Suppressor macrophage (primary cell): ENCODE data around the gene HLCS.

ENCODE experiments used
- DNase-seq, 4 experiments: peaks; one replicate each; pipeline ENCODE4 v3.0.0-alpha.2; 2020 to 2022

HLCS gene

GRCh38 chr21:36985751-36986594 is 19.5 kb upstream of the HLCS start:
- no peak for DNase-seq

DNA sequence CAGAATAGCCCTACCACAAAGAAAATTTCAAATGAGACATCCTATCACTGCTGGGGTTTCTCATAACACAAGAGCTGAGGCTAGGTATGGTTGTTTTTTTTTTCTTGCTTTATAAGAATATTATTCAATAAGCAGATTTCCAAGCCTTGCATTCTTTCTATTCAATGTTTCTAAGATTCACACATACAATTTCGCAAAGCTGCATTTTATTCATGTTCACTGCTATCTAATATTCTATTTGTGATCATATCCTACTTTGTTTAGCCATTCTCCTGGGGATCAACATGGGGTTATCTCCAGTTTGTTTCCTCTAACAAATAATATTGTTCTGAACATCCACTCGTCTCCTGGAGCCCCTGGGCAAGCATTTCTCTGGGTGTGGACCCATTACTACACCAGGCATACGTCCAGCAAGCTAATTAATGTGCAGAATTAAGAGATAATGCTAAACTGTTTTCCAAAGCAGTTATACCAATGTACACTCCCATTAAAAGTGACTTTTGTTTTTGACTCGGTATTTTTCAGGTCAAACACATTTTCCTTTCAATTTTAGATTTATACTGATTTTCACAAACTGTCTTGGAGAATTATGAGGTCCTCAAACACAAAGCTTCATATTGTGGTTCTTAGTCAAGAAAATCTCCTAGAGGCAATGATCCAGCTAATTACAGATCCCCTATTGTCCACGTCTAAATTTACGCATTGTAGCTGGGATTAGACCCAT is 15.7 kb upstream of the HLCS start:
- DNase-seq: no peak

DNA sequence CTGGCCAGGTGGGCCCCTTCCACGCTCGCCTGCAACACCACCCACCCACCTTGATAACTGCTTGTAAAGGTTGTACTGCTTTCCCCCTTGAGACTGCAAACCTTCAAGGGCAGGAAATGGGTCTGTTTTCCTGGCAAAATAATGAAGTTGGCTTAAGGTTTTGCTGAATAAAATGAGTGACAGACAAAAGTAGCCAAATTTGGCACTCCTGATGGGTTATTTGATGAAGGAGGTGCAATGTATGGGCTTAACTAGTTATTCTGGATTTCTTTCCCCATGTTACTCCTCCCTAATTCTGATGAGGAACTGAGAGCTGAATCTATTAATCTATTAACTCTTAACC is 14.6 kb upstream of the HLCS start:
- no peak for DNase-seq

DNA sequence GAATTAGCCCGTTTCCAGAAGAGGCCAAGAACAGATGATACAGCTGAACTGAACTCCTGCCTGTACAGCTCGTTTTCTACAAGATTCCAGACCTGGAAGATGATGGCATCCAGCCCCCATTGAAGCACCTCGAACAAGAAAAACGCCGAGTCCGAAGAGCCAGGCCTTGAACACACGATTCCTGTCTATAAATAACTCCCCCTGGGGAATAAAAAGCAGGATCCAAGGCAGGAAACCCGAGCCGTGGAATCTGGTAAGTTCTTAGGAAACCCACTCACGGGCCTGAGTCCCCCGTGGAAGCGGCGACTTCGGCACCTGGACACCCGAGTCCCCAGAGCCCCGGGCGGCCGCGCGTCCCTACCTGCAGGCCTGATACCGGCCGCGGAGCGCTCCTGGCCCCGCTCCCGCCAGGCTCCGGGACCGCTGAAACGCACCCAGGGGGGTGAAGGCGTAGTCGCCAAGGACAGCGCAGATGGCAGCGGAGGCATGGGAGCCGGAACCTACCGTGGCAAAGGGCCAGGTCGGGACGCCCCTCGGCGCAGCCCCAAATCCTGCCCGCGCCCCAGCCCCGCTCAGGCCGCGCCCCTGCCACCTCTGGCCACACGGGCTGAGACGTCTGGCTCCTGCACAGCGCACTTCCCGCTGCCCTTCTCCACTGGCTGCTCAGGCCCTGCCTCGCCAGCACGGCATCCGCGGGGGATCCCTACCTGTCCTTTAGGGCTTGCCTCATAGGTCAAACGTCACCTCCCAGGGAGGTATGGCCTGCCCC is 14.0 kb upstream of the HLCS start:
- peak in 2 of 4 experiments; percentile 18 to 28 for DNase-seq

DNA sequence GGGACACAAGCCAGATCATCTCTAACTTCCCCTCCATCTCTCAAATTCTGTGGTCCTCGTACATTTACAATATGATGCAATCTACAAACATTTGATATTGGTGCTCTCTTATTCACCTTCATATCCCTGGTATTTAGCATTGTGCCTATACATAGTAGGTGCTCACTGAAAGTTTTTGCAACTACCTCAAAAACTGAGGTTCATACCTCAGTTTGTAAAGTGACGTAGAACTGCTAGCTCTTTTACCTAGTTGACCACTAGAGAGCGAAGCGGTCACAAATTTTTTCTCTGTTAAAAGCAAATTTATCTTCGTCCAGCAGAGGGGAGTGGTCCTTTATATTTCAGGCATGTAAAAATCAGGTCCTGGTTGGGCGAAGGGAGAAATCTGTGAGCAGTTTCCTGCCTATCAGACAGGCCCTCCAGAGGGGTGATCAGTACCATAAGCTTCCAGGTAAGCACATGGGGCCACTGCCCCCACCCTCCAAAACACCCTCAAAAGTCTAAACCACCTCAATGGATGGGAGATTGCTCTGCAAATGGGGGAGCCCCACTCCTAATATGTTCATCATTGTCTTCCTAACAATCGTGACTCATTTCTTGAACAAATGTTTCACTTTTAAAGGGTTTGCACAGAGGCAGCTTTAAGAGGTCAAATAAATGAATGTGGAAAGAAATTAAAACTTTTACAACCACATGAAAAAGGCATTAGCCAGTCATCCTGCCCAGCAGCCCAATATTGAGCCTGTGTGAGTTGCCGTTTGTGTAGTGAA is 10.6 kb upstream of the HLCS start:
- peak; percentile 24 to 56 (median 48) for DNase-seq

GRCh38 chr21:36976228-36976861 is 9.9 kb upstream of the HLCS start:
- DNase-seq: peak in 1 of 4 experiments; percentile 24

GRCh38 chr21:36974851-36975192 is 8.4 kb upstream of the HLCS start:
- DNase-seq: no peak

DNA sequence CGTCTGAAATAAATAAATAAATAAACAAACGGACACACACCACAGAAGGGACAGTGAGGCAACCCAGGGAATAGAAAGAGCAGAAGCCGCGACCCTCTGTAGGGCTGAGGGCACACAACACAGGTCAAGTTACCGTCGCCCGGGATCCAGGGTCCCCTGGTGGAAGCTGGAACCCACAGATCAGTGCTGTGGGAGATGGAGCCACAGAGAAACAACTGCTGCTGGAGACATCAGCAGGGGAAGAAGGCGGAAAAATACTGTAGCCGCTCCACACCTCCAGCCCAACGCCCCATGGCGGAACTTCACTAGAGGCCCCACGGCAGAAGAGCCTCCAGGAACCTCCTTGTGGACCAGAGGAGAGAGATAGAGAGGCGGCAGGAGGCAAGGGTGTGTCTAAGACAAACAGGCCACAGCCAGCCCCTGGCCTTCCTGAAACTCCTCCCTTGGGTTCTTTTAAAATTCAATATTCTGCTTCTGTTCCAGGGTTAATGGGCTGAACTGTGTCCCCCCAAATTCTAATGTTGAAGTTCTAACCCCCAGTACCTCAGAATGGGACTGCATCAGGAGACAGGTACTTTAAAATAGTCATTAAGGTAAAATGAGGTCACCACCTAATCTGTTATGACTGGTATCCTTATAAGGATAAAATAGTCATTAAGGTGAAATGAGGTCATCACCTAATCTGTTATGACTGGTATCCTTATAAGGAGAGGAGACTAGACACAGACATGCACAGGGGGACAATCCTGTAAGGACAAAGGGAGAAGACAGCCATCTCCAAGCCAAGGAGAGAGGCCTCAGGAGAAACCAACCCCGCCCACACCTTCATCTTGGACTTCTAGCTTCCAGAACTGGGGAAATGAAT is 7.7 kb upstream of the HLCS start:
- no peak for DNase-seq

DNA sequence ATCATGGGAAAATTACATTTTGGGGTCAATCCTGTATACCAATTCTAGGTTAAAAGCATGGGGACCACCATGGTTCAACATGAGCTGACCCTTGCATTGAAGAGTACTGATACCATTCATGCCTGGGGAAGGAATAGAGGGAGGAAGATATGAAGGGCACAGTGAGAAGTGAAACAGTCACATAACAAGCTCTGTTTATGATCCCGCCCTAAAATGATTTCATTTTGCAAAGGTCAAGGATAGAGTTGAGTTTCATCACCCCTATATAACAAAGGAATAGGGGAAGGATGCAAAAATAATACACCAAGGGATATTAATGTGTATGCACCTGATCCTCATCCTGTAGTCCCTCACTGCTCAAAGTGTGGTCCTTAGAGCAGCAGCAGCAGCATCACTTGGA is 2.5 kb upstream of the HLCS start:
- peak in 1 of 4 experiments; percentile 11 for DNase-seq

DNA sequence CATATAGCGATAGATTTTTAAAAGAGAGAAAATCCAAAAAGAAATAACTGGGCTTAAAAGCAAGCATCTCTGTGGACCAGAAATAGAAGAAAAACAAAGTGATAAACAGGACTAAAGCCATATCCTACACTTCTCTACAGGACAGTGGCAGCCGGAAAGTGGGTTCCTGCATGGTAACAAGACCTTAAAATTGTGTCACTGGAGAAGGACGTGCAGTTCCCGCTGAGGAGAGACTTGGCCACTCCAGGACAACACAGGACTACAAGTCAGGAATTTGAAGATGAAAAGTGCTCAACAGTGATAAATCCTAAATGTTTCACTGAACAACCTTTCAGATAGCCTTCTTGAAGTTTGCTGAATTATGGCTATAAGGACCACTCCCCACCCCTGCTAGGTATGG is 1.9 kb upstream of the HLCS start:
- DNase-seq: no peak

- DNase-seq: peak in 1 of 4 experiments; percentile 9
Observed at GRCh38 chr21:36966821-36967768, 626 bp upstream of the HLCS start.

DNA sequence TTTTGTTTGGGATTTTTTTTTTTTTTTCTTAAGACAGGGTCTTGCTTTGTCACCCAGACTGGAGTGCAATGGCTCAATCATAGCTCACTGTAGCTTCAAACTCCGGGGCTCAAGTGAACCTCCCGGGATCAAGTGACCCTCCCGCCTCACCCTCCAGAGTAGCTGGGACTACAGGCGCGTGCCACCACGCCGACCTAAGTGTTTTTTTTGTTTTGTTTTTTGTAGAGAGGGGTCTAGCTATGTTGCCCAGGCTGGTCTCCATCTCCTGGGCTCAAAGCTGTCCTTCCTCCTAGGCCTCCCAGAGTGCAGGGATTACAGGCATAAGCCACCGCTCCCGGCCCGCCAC is 776 bp downstream of the HLCS start:
- DNase-seq: peak in 1 of 4 experiments; percentile 23

- DNase-seq: peak in 2 of 4 experiments; percentile 12 to 22
Observed at GRCh38 chr21:36964827-36965719, 1.4 kb downstream of the HLCS start.

- DNase-seq: no peak
Observed at GRCh38 chr21:36964398-36964797, 2.1 kb downstream of the HLCS start.

DNA sequence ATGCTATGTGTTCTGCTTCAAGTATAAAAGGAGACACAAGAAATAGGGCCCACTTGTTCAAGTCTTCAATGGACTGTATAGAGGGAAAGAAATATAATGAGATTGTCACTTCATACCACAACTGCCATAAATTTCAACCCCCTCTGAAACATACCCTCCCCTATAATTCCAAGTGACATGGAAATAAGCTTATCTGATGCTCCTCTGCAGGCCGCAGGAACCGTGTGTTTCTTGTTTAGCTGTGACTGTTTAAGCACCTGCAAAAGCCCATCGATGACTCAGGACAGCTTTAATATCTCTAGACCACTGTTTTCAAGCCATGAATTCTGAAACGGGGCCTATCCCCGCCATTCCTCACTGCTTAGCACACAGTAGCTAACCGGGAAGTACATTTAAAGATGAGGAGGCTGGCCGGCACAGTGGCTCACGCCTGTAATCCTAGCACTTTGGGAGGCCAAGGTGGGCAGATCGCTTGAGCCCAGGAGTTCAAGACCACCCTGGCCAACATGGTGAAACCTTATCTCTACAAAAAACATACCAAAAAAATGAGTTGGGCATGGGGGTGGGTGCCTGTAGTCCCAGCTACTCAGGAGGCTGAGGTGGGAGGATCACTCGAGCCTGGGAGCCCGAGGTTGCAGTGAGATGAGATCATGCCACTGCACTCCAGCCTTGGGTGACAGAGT is 4.2 kb downstream of the HLCS start:
- DNase-seq: no peak

- no peak for DNase-seq
Observed at GRCh38 chr21:36960676-36961284, 5.7 kb downstream of the HLCS start.

DNA sequence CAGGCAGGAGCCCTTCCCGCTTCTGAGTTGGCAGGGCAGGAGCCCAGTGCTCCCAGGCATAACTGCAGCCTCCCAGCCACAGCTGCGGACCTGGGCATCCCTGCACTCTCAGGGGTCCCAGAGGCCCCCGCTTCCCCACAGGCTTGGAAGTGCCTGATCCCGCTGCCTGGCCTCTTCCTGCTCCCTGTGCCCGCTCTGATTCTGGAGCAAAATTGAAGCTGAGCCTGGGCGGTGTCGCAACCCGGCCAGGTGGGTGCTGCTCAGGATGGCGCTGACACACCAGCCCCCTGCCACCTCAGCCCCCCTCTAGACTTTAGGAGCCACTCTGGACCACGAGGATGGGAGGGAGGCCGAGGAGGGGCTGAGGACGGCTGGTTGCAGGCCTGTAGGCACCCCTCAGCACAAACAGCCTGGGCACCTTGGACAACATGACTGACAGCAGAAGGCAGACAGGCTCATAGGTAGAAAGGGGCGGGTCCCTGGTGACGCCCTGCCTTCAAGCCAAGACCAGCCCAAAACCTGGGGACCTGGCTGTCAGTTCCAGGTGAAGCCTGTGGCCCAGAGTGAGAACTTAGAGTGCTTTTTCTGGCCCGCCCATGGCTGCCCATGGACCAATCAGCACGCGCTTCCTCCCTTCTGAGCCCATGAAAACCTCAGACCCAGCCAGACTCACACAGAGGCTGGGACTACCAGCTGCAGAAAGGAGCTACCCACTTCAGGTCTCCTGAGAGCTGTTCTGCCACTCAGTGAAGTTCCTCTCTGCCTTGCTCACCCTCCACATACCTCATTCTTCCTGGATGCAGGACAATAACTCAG is 7.2 kb downstream of the HLCS start:
- no peak for DNase-seq
